Skeletal muscle tissue (tissue), 4 donors: ENCODE data around the gene CDK6. TPM values are rescaled to one million over a fixed set of nuclear protein-coding genes. Genes with fewer than 3 reads are reported as not detected.

ENCODE experiments used
- H3K27ac ChIP-seq: one replicate; pipeline ENCODE4 v1.7.0; 2013; ENCODE audit warnings: mild to moderate bottlenecking, low read depth, low read length, inconsistent platforms
- H3K27me3 ChIP-seq, 3 donors: one replicate each; pipeline ENCODE4 v1.7.0; 2013; ENCODE audit warnings: low read length in 3 of 3; ENCODE audit not compliant: control insufficient read depth in 3 of 3, insufficient read depth in 3 of 3
- H3K36me3 ChIP-seq, 3 donors: one replicate each; pipeline ENCODE4 v1.7.0; 2013; ENCODE audit warnings: low read length in 3 of 3; ENCODE audit not compliant: control insufficient read depth in 3 of 3, insufficient read depth in 3 of 3
- H3K4me1 ChIP-seq, 3 donors: one replicate each; pipeline ENCODE4 v1.7.0; 2013; ENCODE audit warnings: low read length in 3 of 3, mild to moderate bottlenecking in 3 of 3; ENCODE audit not compliant: control insufficient read depth in 3 of 3, insufficient read depth in 3 of 3
- H3K4me3 ChIP-seq, 3 donors: one replicate each; pipeline ENCODE4 v1.7.0; 2013; ENCODE audit warnings: low read length in 3 of 3
- H3K9ac ChIP-seq, 3 donors: one replicate each; pipeline ENCODE4 v1.7.0; 2013; ENCODE audit warnings: low read length in 3 of 3, mild to moderate bottlenecking in 3 of 3, moderate library complexity in 2 of 3, low read depth in 1 of 3
- H3K9me3 ChIP-seq, 3 donors: one replicate each; pipeline ENCODE4 v1.7.0; 2013; ENCODE audit warnings: low read length in 3 of 3; ENCODE audit not compliant: control insufficient read depth in 3 of 3
- total RNA-seq: library from RNA; depleted of rRNA; stranded (reverse); fragments of >200 nt; gene quantifications from one replicate; pipeline ENCODE4 v1.2.3, GENCODE V29; 2014
- donor health status: Osteomylitis.

CDK6 gene
- total RNA-seq, 1 donor from 2014 or later: 72.5 TPM

GRCh38 chr7:92682903-92683539, 153.4 kb downstream of the CDK6 start:
- H3K4me1 ChIP-seq: no peaks in the 10 kb centered on the region
- H3K9ac ChIP-seq: no peak overlapping the region
- no peak overlapping the region for H3K27ac ChIP-seq
- H3K27me3 ChIP-seq: no peaks in the 10 kb centered on the region
- no peaks in the 10 kb centered on the region for H3K9me3 ChIP-seq
- no peaks in the 10 kb centered on the region for H3K36me3 ChIP-seq
- no peak overlapping the region for H3K4me3 ChIP-seq

GRCh38 chr7:92682330-92682729, 154.0 kb downstream of the CDK6 start:
- Histone ChIP-seq H3K27ac (no peak overlapping the region), H3K9me3 (no peaks in the 10 kb centered on the region), H3K36me3 (no peaks in the 10 kb centered on the region), H3K4me3 (no peak overlapping the region), H3K9ac (no peak overlapping the region), H3K4me1 (no peaks in the 10 kb centered on the region), H3K27me3 (no peaks in the 10 kb centered on the region)

- Histone ChIP-seq H3K9ac (no peak overlapping the region), H3K4me3 (no peak overlapping the region), H3K27ac (no peak overlapping the region), H3K36me3 (no peaks in the 10 kb centered on the region), H3K9me3 (no peaks in the 10 kb centered on the region), H3K4me1 (no peaks in the 10 kb centered on the region), H3K27me3 (no peaks in the 10 kb centered on the region)
These were observed 154.7 kb downstream of the CDK6 start for GRCh38 chr7:92681633-92682032.

GRCh38 chr7:92680442-92680841, 155.9 kb downstream of the CDK6 start:
- H3K9ac ChIP-seq: no peak overlapping the region
- no peak overlapping the region for H3K27ac ChIP-seq
- H3K9me3 ChIP-seq: no peaks in the 10 kb centered on the region
- no peaks in the 10 kb centered on the region for H3K36me3 ChIP-seq
- H3K27me3 ChIP-seq: no peaks in the 10 kb centered on the region
- H3K4me3 ChIP-seq: no peak overlapping the region
- H3K4me1 ChIP-seq: no peaks in the 10 kb centered on the region

- no peaks in the 10 kb centered on the region for H3K36me3 ChIP-seq
- no peaks in the 10 kb centered on the region for H3K9me3 ChIP-seq
- no peak overlapping the region for H3K4me3 ChIP-seq
- H3K9ac ChIP-seq: no peak overlapping the region
- no peaks in the 10 kb centered on the region for H3K4me1 ChIP-seq
- H3K27ac ChIP-seq: no peak overlapping the region
- H3K27me3 ChIP-seq: no peaks in the 10 kb centered on the region
These were observed 158.0 kb downstream of the CDK6 start for GRCh38 chr7:92678291-92678920.

- H3K27me3 ChIP-seq: no peaks in the 10 kb centered on the region
- H3K9ac ChIP-seq: no peak overlapping the region
- no peak overlapping the region for H3K4me3 ChIP-seq
- H3K9me3 ChIP-seq: no peaks in the 10 kb centered on the region
- no peaks in the 10 kb centered on the region for H3K4me1 ChIP-seq
- peaks cover 0 to 3% (median 0%) of the 10 kb centered on the region in 3 donors for H3K36me3 ChIP-seq
- no peak overlapping the region for H3K27ac ChIP-seq
These were observed 162.0 kb downstream of the CDK6 start for GRCh38 chr7:92674379-92674778.

GRCh38 chr7:92671505-92672169, 164.7 kb downstream of the CDK6 start:
- Histone ChIP-seq H3K4me1 (no peaks in the 10 kb centered on the region), H3K9ac (no peak overlapping the region), H3K27me3 (no peaks in the 10 kb centered on the region), H3K27ac (no peak overlapping the region), H3K36me3 (peaks cover 0 to 3% (median 0%) of the 10 kb centered on the region in 3 donors), H3K4me3 (no peak overlapping the region), H3K9me3 (no peaks in the 10 kb centered on the region)

GRCh38 chr7:92670204-92670851, 166.0 kb downstream of the CDK6 start:
- Histone ChIP-seq H3K9ac (no peak overlapping the region), H3K36me3 (peaks cover 0 to 3% (median 0%) of the 10 kb centered on the region in 3 donors), H3K4me1 (no peaks in the 10 kb centered on the region), H3K27me3 (no peaks in the 10 kb centered on the region), H3K4me3 (no peak overlapping the region), H3K27ac (no peak overlapping the region), H3K9me3 (no peaks in the 10 kb centered on the region)

- no peak overlapping the region for H3K27ac ChIP-seq
- H3K27me3 ChIP-seq: no peaks in the 10 kb centered on the region
- no peaks in the 10 kb centered on the region for H3K9me3 ChIP-seq
- no peak overlapping the region for H3K4me3 ChIP-seq
- peaks cover 0 to 3% (median 0%) of the 10 kb centered on the region in 3 donors for H3K36me3 ChIP-seq
- no peaks in the 10 kb centered on the region for H3K4me1 ChIP-seq
- H3K9ac ChIP-seq: no peak overlapping the region
These were observed 166.7 kb downstream of the CDK6 start for GRCh38 chr7:92669616-92670165.
